K562 (cell line): ENCODE results near the gene DAZAP1. TPM values are rescaled to one million over a fixed set of nuclear protein-coding genes. Genes with fewer than 3 reads are reported as not detected.
"Not testable (repeated sequence)": the region's sequence is repeated elsewhere in the genome, so short reads cannot be mapped to it uniquely, and the experiment has no call there.

Experiments used
- ATAC-seq: fragments of 200-7000 bp; cut with Tn5 transposase; 3 replicates; pipeline ENCODE4 v1.9.1; 2020; ENCODE audit warnings: moderate library complexity
- BruUV-seq: library from RNA; stranded (reverse); fragments of 400-500 nt; replicated peaks from 2 replicates; lab custom pipeline; 2021; lab: Mats Ljungman, UMichigan
- CTCF ChIA-PET: fragments of 300-600 bp; formaldehyde crosslinking; extraction: SDS; loops from one replicate; lab custom pipeline; 2021; ENCODE audit warnings: low intra/inter-chr PET ratio; lab: Yijun Ruan, JAX
- POLR2A ChIA-PET: fragments of 300-600, 350-650 bp; sonication (Branson Sonifier 250); formaldehyde crosslinking; extraction: SDS; loops from one replicate; lab custom pipeline; 2021; ENCODE audit warnings: antibody characterized with exemption, inconsistent platforms; lab: Yijun Ruan, JAX
- DNase-seq, 4 experiments: peaks; one replicate each; pipeline versions ENCODE4 v3.0.0 to v3.0.0-alpha.2; 2011 to 2018; ENCODE audit warnings: low spot score in 3 of 4, mixed read lengths in 3 of 4; ENCODE audit errors: extremely low read depth in 1 of 4
- FAIRE-seq: peaks from 2 replicates; lab custom pipeline; 2011; peaks lifted over from hg19 to GRCh38; lab: Jason Lieb, UNC
- H2AFZ ChIP-seq: 2 replicates; pipeline ENCODE4 v1.6.0; 2011; ENCODE audit warnings: low read depth, low read length, control low read depth, inconsistent platforms
- H3K27ac ChIP-seq: fragments of 200-600 bp; 3 replicates; pipeline ENCODE4 v1.8.0; 2011; ENCODE audit warnings: low read depth, mild to moderate bottlenecking, control low read depth, inconsistent platforms, low read length, moderate library complexity, mixed read lengths; ENCODE audit errors: extremely low read depth
- H3K27me3 ChIP-seq, 2 experiments: fragments of 300-600 bp in 1 of 2; 2 replicates in 1 of 2; 3 replicates in 1 of 2; pipeline versions ENCODE4 v1.6.0 to v1.8.0; 2011; ENCODE audit warnings: inconsistent platforms in 2 of 2, low read length in 2 of 2, mild to moderate bottlenecking in 1 of 2, mixed read lengths in 1 of 2, moderate library complexity in 1 of 2; ENCODE audit not compliant: control insufficient read depth in 2 of 2, insufficient read depth in 2 of 2
- H3K36me3 ChIP-seq: fragments of 300-600 bp; 3 replicates; pipeline ENCODE4 v1.8.0; 2011; ENCODE audit warnings: mild to moderate bottlenecking, low read length, inconsistent platforms; ENCODE audit not compliant: control insufficient read depth, insufficient read depth
- H3K4me1 ChIP-seq, 2 experiments: fragments of 200-600 bp in 1 of 2; replicated peaks in 1 of 2; 2 replicates in 1 of 2; 3 replicates in 1 of 2; pipeline versions ENCODE4 v1.5.1 to v1.8.0; 2011; ENCODE audit warnings: inconsistent platforms in 2 of 2, low read length in 2 of 2, mild to moderate bottlenecking in 1 of 2, mixed read lengths in 1 of 2, moderate library complexity in 1 of 2; ENCODE audit not compliant: control insufficient read depth in 2 of 2, insufficient read depth in 2 of 2
- H3K4me2 ChIP-seq: 2 replicates; pipeline ENCODE4 v1.6.1; 2011; ENCODE audit warnings: low read length, control low read depth, inconsistent platforms, mixed read lengths; ENCODE audit not compliant: insufficient read depth
- H3K4me3 ChIP-seq: fragments of 200-600 bp; sonication (generic), shearing (Covaris generic); 2 replicates; pipeline ENCODE4 v1.5.1; 2016; ENCODE audit warnings: control low read depth, inconsistent platforms
- H3K79me2 ChIP-seq: fragments of 200-600 bp; 3 replicates; pipeline ENCODE4 v1.8.0; 2011; ENCODE audit warnings: low read length, inconsistent platforms; ENCODE audit not compliant: control insufficient read depth, insufficient read depth
- H3K9ac ChIP-seq, 2 experiments: 2 replicates each; pipeline versions ENCODE4 v1.6.0 to v1.6.1; 2011; ENCODE audit warnings: low read depth in 2 of 2, low read length in 2 of 2, control low read depth in 1 of 2, inconsistent platforms in 1 of 2, mild to moderate bottlenecking in 1 of 2, mixed read lengths in 1 of 2; ENCODE audit not compliant: insufficient read depth in 1 of 2
- H3K9me1 ChIP-seq: one replicate; pipeline ENCODE4 v1.6.0; 2011; ENCODE audit warnings: inconsistent platforms, mild to moderate bottlenecking, low read length, moderate library complexity; ENCODE audit not compliant: control insufficient read depth, insufficient read depth
- H3K9me3 ChIP-seq: replicated peaks from 2 replicates; pipeline ENCODE4 v1.5.1; 2011; ENCODE audit warnings: low read depth, low read length, inconsistent platforms; ENCODE audit not compliant: control insufficient read depth, insufficient read depth
- H4K20me1 ChIP-seq: replicated peaks from 2 replicates; pipeline ENCODE4 v1.6.1; 2011; ENCODE audit warnings: low read length, inconsistent platforms, mixed read lengths; ENCODE audit not compliant: control insufficient read depth, insufficient read depth
- MBD2 ChIP-seq: sonication (generic); IDR thresholded peaks from 2 replicates; pipeline ENCODE4 v1.6.1; 2016; ENCODE audit warnings: low read depth, borderline replicate concordance
- POLR2A ChIP-seq: fragments of 450-650 bp; conservative IDR thresholded peaks from 2 replicates; pipeline ENCODE4 v1.6.1; 2016
- POLR2G ChIP-seq: fragments of 200-400 bp; formaldehyde crosslinking; IDR thresholded peaks from 2 replicates; pipeline ENCODE4 v1.6.1; 2017; ENCODE audit warnings: low read depth, mild to moderate bottlenecking, antibody characterized with exemption, low read length, moderate library complexity
- RBM22 ChIP-seq: fragments of 200-400 bp; formaldehyde crosslinking; IDR thresholded peaks from 2 replicates; pipeline ENCODE4 v1.6.1; 2018; ENCODE audit warnings: low read length, low read depth; ENCODE audit not compliant: poor library complexity, severe bottlenecking
- SMAD2 ChIP-seq: fragments of 150-350 bp; IDR thresholded peaks from 2 replicates; pipeline ENCODE4 v1.6.1; 2014; ENCODE audit warnings: low read depth, mild to moderate bottlenecking, low read length
- SUPT5H ChIP-seq: fragments of 450-650 bp; IDR thresholded peaks from 2 replicates; pipeline ENCODE4 v1.6.1; 2016
- ZNF583 ChIP-seq: fragments of 250-450 bp; sonication (Bioruptor Pico); IDR thresholded peaks from 2 replicates; pipeline ENCODE4 v1.4.0; 2020
- WGBS: fragments of 100-300 bp; shearing (Covaris generic); methylation state at CpG from one replicate; pipeline ENCODE4 v1.1.6; 2016; ENCODE audit warnings: low coverage, mixed read lengths; ENCODE audit not compliant: insufficient coverage; ENCODE audit errors: missing lambda C conversion rate; 5-methylcytosine and 5-hydroxymethylcytosine counted together
- in situ Hi-C: fragments of 300-500 bp; cut with MboI; formaldehyde crosslinking; loops from 4 replicates; pipeline ENCODE4 v1.15.0; 2018; ENCODE audit warnings: inconsistent platforms, mixed read lengths
- intact Hi-C: fragments of 100-400 bp; cut with micrococcal nuclease; formaldehyde crosslinking; loops from 2 replicates; pipeline ENCODE4 v1.14.2; 2022
- polyA plus RNA-seq, 8 experiments: library from polyadenylated mRNA; depleted of rRNA in 4 of 8; stranded (reverse) in 5 of 8; unstranded in 3 of 8; fragments of >200 nt; fragmentation: Nextera tagmentation in 2 of 8; fragmentation: Illumina TruSeq in 1 of 8; extraction: Ambion mirVana in 2 of 8; extraction: Trizol in 1 of 8; gene quantifications; 2 replicates each; pipeline versions ENCODE4 v1.2.1 to v1.2.3, GENCODE V29; 2011 to 2014; ENCODE audit warnings: inconsistent platforms in 1 of 8, missing spikeins in 1 of 8
- total RNA-seq, 7 experiments: library from RNA; depleted of rRNA in 6 of 7; stranded (reverse); fragments of >200 nt in 6 of 7; fragmentation: Illumina TruSeq in 2 of 7; extraction: Trizol in 2 of 7; gene quantifications; 2 replicates each; pipeline versions ENCODE4 v1.2.1 to v1.2.3, GENCODE V29; 2011 to 2021; ENCODE audit warnings: low replicate concordance in 1 of 7

Gene DAZAP1
- total and polyA plus RNA-seq, 9 of the 15 experiments (the other 6 are each of a cell fraction or from before 2014, with no cell fraction given) = 10.8 to 289 (median 142) TPM

- BruUV-seq = not testable (repeated sequence)
- peak; percentile 67 for TF ChIP-seq RBM22
- TF ChIP-seq POLR2G = peak; percentile 60
- POLR2A ChIA-PET = interaction anchor here (0.6 kb wide), 1 partner anchor 50 kb away, joined by 3 read pairs; no protein-coding TSS in a partner anchor
These were observed 12.7 kb downstream of the DAZAP1 start for GRCh38 chr19:1420085-1420484.

GRCh38 chr19:1420590-1420989 lies 13.2 kb downstream of the DAZAP1 start:
- intact Hi-C loops = no loop called here
- no peak overlapping the region for H3K4me3 ChIP-seq
- H3K4me2 ChIP-seq = no peak overlapping the region
- H3K27ac ChIP-seq = no peak overlapping the region; the same call in 2 of the 3 replicates
- DNase-seq = no peak
- WGBS = 94% methylated on average over 15 of the region's 15 CpGs
- H3K9me3 ChIP-seq = no peaks in the 10 kb centered on the region
- ChIA-PET POLR2A (interaction anchor here (0.6 to 1.4 kb wide), 2 partner anchors 19 to 50 kb away, joined by 3 read pairs; no protein-coding TSS in a partner anchor), CTCF (no interaction called here)
- H2AFZ ChIP-seq = no peak overlapping the region
- no peaks in the 10 kb centered on the region for H3K27me3 ChIP-seq
- TF ChIP-seq POLR2A (0 out of 2 replicates have a peak, but pooled peaks have one; percentile 43), RBM22 (peak; percentile 19), POLR2G (0 out of 2 replicates have a peak, but pooled peaks have one; percentile 49), ZNF583 (CRISPR knock-in tag) (no peak), SUPT5H (peak; percentile 44), SMAD2 (no peak), MBD2 (no peak)
- no peak overlapping the region for H3K9ac ChIP-seq
- peaks cover 12 to 59% of the 10 kb centered on the region in 2 experiments for H3K4me1 ChIP-seq
- no TSS peak for BruUV-seq
- ATAC-seq = no peak
- peaks cover 90% of the 10 kb centered on the region for H3K79me2 ChIP-seq
- FAIRE-seq = no peak
- in situ Hi-C loops = no loop called here
- H4K20me1 ChIP-seq = peaks cover 48% of the 10 kb centered on the region
- H3K36me3 ChIP-seq = peaks cover 98% of the 10 kb centered on the region
- H3K9me1 ChIP-seq = peaks cover 21% of the 10 kb centered on the region

More at GRCh38 chr19:1420085-1420484, 12.7 kb downstream of the DAZAP1 start:
- FAIRE-seq, ATAC-seq, H3K9ac ChIP-seq, DNase-seq, H3K4me2 ChIP-seq, H3K27ac ChIP-seq, intact Hi-C loops, CTCF ChIA-PET, H2AFZ ChIP-seq, H3K4me3 ChIP-seq, H3K9me3 ChIP-seq, H3K27me3 ChIP-seq, in situ Hi-C loops: not testable (repeated sequence)
- Histone ChIP-seq H3K36me3 (peaks cover 94% of the 10 kb centered on the region), H3K4me1 (peaks cover 17 to 60% of the 10 kb centered on the region in 2 experiments), H4K20me1 (peaks cover 53% of the 10 kb centered on the region), H3K9me1 (peaks cover 22% of the 10 kb centered on the region), H3K79me2 (peaks cover 90% of the 10 kb centered on the region)
- 93% methylated on average over 3 of the region's 43 CpGs for WGBS
